K562 (cell line): ENCODE results near the gene SIM1. TPM values are rescaled to one million over a fixed set of nuclear protein-coding genes. Genes with fewer than 3 reads are reported as not detected.

ENCODE experiments used
- ATAC-seq: fragments of 200-7000 bp; cut with Tn5 transposase; 3 replicates; pipeline ENCODE4 v1.9.1; 2020; ENCODE audit warnings: moderate library complexity
- BruUV-seq: library from RNA; stranded (reverse); fragments of 400-500 nt; replicated peaks from 2 replicates; lab custom pipeline; 2021; lab: Mats Ljungman, UMichigan
- CTCF ChIA-PET: fragments of 300-600 bp; formaldehyde crosslinking; extraction: SDS; loops from one replicate; lab custom pipeline; 2021; ENCODE audit warnings: low intra/inter-chr PET ratio; lab: Yijun Ruan, JAX
- POLR2A ChIA-PET: fragments of 300-600, 350-650 bp; sonication (Branson Sonifier 250); formaldehyde crosslinking; extraction: SDS; loops from one replicate; lab custom pipeline; 2021; ENCODE audit warnings: antibody characterized with exemption, inconsistent platforms; lab: Yijun Ruan, JAX
- DNase-seq, 4 experiments: peaks; one replicate each; pipeline versions ENCODE4 v3.0.0 to v3.0.0-alpha.2; 2011 to 2018; ENCODE audit warnings: low spot score in 3 of 4, mixed read lengths in 3 of 4; ENCODE audit errors: extremely low read depth in 1 of 4
- FAIRE-seq: peaks from 2 replicates; lab custom pipeline; 2011; peaks lifted over from hg19 to GRCh38; lab: Jason Lieb, UNC
- H2AFZ ChIP-seq: 2 replicates; pipeline ENCODE4 v1.6.0; 2011; ENCODE audit warnings: low read depth, low read length, control low read depth, inconsistent platforms
- H3K27ac ChIP-seq: fragments of 200-600 bp; 3 replicates; pipeline ENCODE4 v1.8.0; 2011; ENCODE audit warnings: low read depth, mild to moderate bottlenecking, control low read depth, inconsistent platforms, low read length, moderate library complexity, mixed read lengths; ENCODE audit errors: extremely low read depth
- H3K27me3 ChIP-seq, 2 experiments: fragments of 300-600 bp in 1 of 2; 2 replicates in 1 of 2; 3 replicates in 1 of 2; pipeline versions ENCODE4 v1.6.0 to v1.8.0; 2011; ENCODE audit warnings: inconsistent platforms in 2 of 2, low read length in 2 of 2, mild to moderate bottlenecking in 1 of 2, mixed read lengths in 1 of 2, moderate library complexity in 1 of 2; ENCODE audit not compliant: control insufficient read depth in 2 of 2, insufficient read depth in 2 of 2
- H3K36me3 ChIP-seq: fragments of 300-600 bp; 3 replicates; pipeline ENCODE4 v1.8.0; 2011; ENCODE audit warnings: mild to moderate bottlenecking, low read length, inconsistent platforms; ENCODE audit not compliant: control insufficient read depth, insufficient read depth
- H3K4me1 ChIP-seq, 2 experiments: fragments of 200-600 bp in 1 of 2; replicated peaks in 1 of 2; 2 replicates in 1 of 2; 3 replicates in 1 of 2; pipeline versions ENCODE4 v1.5.1 to v1.8.0; 2011; ENCODE audit warnings: inconsistent platforms in 2 of 2, low read length in 2 of 2, mild to moderate bottlenecking in 1 of 2, mixed read lengths in 1 of 2, moderate library complexity in 1 of 2; ENCODE audit not compliant: control insufficient read depth in 2 of 2, insufficient read depth in 2 of 2
- H3K4me2 ChIP-seq: 2 replicates; pipeline ENCODE4 v1.6.1; 2011; ENCODE audit warnings: low read length, control low read depth, inconsistent platforms, mixed read lengths; ENCODE audit not compliant: insufficient read depth
- H3K4me3 ChIP-seq: fragments of 200-600 bp; sonication (generic), shearing (Covaris generic); 2 replicates; pipeline ENCODE4 v1.5.1; 2016; ENCODE audit warnings: control low read depth, inconsistent platforms
- H3K79me2 ChIP-seq: fragments of 200-600 bp; 3 replicates; pipeline ENCODE4 v1.8.0; 2011; ENCODE audit warnings: low read length, inconsistent platforms; ENCODE audit not compliant: control insufficient read depth, insufficient read depth
- H3K9ac ChIP-seq, 2 experiments: 2 replicates each; pipeline versions ENCODE4 v1.6.0 to v1.6.1; 2011; ENCODE audit warnings: low read depth in 2 of 2, low read length in 2 of 2, control low read depth in 1 of 2, inconsistent platforms in 1 of 2, mild to moderate bottlenecking in 1 of 2, mixed read lengths in 1 of 2; ENCODE audit not compliant: insufficient read depth in 1 of 2
- H3K9me1 ChIP-seq: one replicate; pipeline ENCODE4 v1.6.0; 2011; ENCODE audit warnings: inconsistent platforms, mild to moderate bottlenecking, low read length, moderate library complexity; ENCODE audit not compliant: control insufficient read depth, insufficient read depth
- H3K9me3 ChIP-seq: replicated peaks from 2 replicates; pipeline ENCODE4 v1.5.1; 2011; ENCODE audit warnings: low read depth, low read length, inconsistent platforms; ENCODE audit not compliant: control insufficient read depth, insufficient read depth
- H4K20me1 ChIP-seq: replicated peaks from 2 replicates; pipeline ENCODE4 v1.6.1; 2011; ENCODE audit warnings: low read length, inconsistent platforms, mixed read lengths; ENCODE audit not compliant: control insufficient read depth, insufficient read depth
- BRCA1 ChIP-seq, 2 experiments: fragments of 450-650 bp in 1 of 2; sonication (generic) in 1 of 2; formaldehyde crosslinking in 1 of 2; IDR thresholded peaks; 2 replicates each; pipeline versions ENCODE4 v1.5.0 to v1.6.1; 2017 to 2020; ENCODE audit warnings: mild to moderate bottlenecking in 1 of 2, missing genetic modification reagents in 1 of 2
- HDAC1 ChIP-seq, 2 experiments: fragments of 450-650 bp; IDR thresholded peaks; 2 replicates each; pipeline ENCODE4 v1.6.1; 2016 to 2017; ENCODE audit warnings: inconsistent platforms in 1 of 2, mild to moderate bottlenecking in 1 of 2, moderate library complexity in 1 of 2
- MAFF ChIP-seq: IDR thresholded peaks from 2 replicates; pipeline ENCODE4 v1.6.1; 2012; ENCODE audit warnings: low read length, improper control_type of control experiment
- NFIX ChIP-seq: fragments of 250-450 bp; sonication (Bioruptor Pico); IDR thresholded peaks from 2 replicates; pipeline ENCODE4 v1.4.0; 2020; ENCODE audit warnings: low read depth, mild to moderate bottlenecking, moderate library complexity
- RBFOX2 ChIP-seq: fragments of 200-400 bp; formaldehyde crosslinking; IDR thresholded peaks from 2 replicates; pipeline ENCODE4 v1.6.1; 2017; ENCODE audit warnings: low read depth, mild to moderate bottlenecking, low read length, moderate library complexity
- SMAD3 ChIP-seq: fragments of 450-650 bp; formaldehyde crosslinking; conservative IDR thresholded peaks from 2 replicates; pipeline ENCODE4 v1.4.0; 2020; ENCODE audit warnings: mild to moderate bottlenecking
- SMC3 ChIP-seq: conservative IDR thresholded peaks from 2 replicates; pipeline ENCODE4 v1.6.1; 2011; ENCODE audit warnings: low read depth, low read length, improper control_type of control experiment; ENCODE audit not compliant: insufficient read depth
- TAF7 ChIP-seq: fragments of 450-650 bp; IDR thresholded peaks from 2 replicates; pipeline ENCODE4 v1.6.1; 2016; ENCODE audit warnings: missing genetic modification characterization, missing compliant biosample characterization
- ZBTB43 ChIP-seq: sonication (generic); formaldehyde crosslinking; IDR thresholded peaks from 2 replicates; pipeline ENCODE4 v1.8.0; 2023; ENCODE audit warnings: mild to moderate bottlenecking, missing genetic modification reagents
- ZNF592 ChIP-seq: fragments of 450-650 bp; IDR thresholded peaks from 2 replicates; pipeline ENCODE4 v1.6.1; 2017; ENCODE audit warnings: antibody characterized with exemption, mild to moderate bottlenecking
- WGBS: fragments of 100-300 bp; shearing (Covaris generic); methylation state at CpG from one replicate; pipeline ENCODE4 v1.1.6; 2016; ENCODE audit warnings: low coverage, mixed read lengths; ENCODE audit not compliant: insufficient coverage; ENCODE audit errors: missing lambda C conversion rate; 5-methylcytosine and 5-hydroxymethylcytosine counted together
- in situ Hi-C: fragments of 300-500 bp; cut with MboI; formaldehyde crosslinking; loops from 4 replicates; pipeline ENCODE4 v1.15.0; 2018; ENCODE audit warnings: inconsistent platforms, mixed read lengths
- intact Hi-C: fragments of 100-400 bp; cut with micrococcal nuclease; formaldehyde crosslinking; loops from 2 replicates; pipeline ENCODE4 v1.14.2; 2022
- polyA plus RNA-seq, 8 experiments: library from polyadenylated mRNA; depleted of rRNA in 4 of 8; stranded (reverse) in 5 of 8; unstranded in 3 of 8; fragments of >200 nt; fragmentation: Nextera tagmentation in 2 of 8; fragmentation: Illumina TruSeq in 1 of 8; extraction: Ambion mirVana in 2 of 8; extraction: Trizol in 1 of 8; gene quantifications; 2 replicates each; pipeline versions ENCODE4 v1.2.1 to v1.2.3, GENCODE V29; 2011 to 2014; ENCODE audit warnings: inconsistent platforms in 1 of 8, missing spikeins in 1 of 8
- total RNA-seq, 7 experiments: library from RNA; depleted of rRNA in 6 of 7; stranded (reverse); fragments of >200 nt in 6 of 7; fragmentation: Illumina TruSeq in 2 of 7; extraction: Trizol in 2 of 7; gene quantifications; 2 replicates each; pipeline versions ENCODE4 v1.2.1 to v1.2.3, GENCODE V29; 2011 to 2021; ENCODE audit warnings: low replicate concordance in 1 of 7

SIM1 gene
- total and polyA plus RNA-seq, 9 of the 15 experiments (the other 6 are each of a cell fraction or from before 2014, with no cell fraction given) = not detected

GRCh38 chr6:100335991-100336390 lies 128.7 kb downstream of the SIM1 start:
- no peaks in the 10 kb centered on the region for H3K79me2 ChIP-seq
- H4K20me1 ChIP-seq = no peaks in the 10 kb centered on the region
- H3K36me3 ChIP-seq = no peaks in the 10 kb centered on the region
- no peaks in the 10 kb centered on the region for H3K4me1 ChIP-seq
- H3K4me3 ChIP-seq = no peak overlapping the region
- no peak overlapping the region for H2AFZ ChIP-seq
- CTCF ChIA-PET = no interaction called here
- no peaks in the 10 kb centered on the region for H3K9me1 ChIP-seq
- H3K9me3 ChIP-seq = no peaks in the 10 kb centered on the region
- TF ChIP-seq SMAD3 (CRISPR knock-in tag) (no peak), ZBTB43 (CRISPR knock-in tag) (no peak), BRCA1 (IDR thresholded peaks at IDR 0.05) (no peak), BRCA1 (CRISPR knock-in tag; IDR thresholded peaks at IDR 0.05) (no peak), ZNF592 (no peak), MAFF (no peak), NFIX (no peak), HDAC1 (IDR thresholded peaks at IDR 0.05) (no peak), TAF7 (no peak), RBFOX2 (no peak), SMC3 (no peak)
- DNase-seq (no peak), ATAC-seq (no peak), FAIRE-seq (no peak)
- intact Hi-C loops (no loop called here), in situ Hi-C loops (no loop called here)
- no peak overlapping the region for H3K27ac ChIP-seq
- WGBS = 0% methylated on average over 1 of the region's 1 CpG
- no peak overlapping the region for H3K4me2 ChIP-seq
- H3K27me3 ChIP-seq = no peaks in the 10 kb centered on the region
- POLR2A ChIA-PET = no interaction called here
- no peak overlapping the region for H3K9ac ChIP-seq
- no TSS peak for BruUV-seq
